ENCODE results near the gene NTSR1. TPM values are rescaled to one million over a fixed set of nuclear protein-coding genes. Genes with fewer than 3 reads are reported as not detected.

NTSR1 gene
- polyA plus RNA-seq, 1 donor from 2014 or later, result 0.05 TPM

DNA sequence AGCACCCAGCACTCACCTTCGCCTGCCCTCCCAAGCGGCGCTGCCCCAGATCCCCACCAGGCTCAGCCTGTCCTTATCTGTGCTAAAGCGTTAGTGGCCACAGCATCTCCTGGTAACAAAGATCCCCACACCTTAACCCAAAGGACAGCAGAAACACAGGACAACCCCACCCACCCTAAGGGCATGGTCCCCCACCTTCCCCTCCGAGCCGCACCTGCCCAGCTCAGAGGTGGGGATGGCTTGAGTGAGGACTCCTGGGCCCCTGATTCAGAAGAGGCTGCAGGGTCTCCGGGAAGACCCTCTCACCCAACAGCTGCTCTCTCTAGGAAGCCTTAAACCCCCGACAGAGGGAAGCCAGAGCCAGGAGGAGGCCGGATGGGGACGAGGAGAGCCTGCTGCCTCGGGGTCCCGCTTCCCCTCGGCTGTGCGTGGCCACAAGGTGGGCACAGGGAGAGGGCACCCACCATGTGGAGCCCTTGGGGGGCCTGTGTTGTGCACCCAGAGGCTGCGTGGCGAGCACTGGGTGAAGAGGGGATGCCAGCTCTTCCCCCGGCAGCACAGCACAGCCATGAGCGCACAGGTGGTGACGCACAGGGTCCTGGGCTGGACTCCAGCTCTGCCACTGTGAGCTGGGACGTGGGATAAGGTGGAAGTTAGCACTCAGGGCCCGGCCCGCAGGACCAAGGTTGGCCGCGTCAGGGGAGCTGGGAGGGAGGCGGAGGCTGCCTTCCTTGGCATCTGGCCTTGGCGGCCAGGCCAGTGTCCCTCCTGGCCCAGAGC lies 55.7 kb downstream of the NTSR1 start:
- Histone ChIP-seq H3F3A (ENCODE audit: insufficient read depth, low read length, poor library complexity, severe bottlenecking) (no peaks in the 10 kb centered on the region), H3K9me2 (ENCODE audit: insufficient read depth, low read length) (no peaks in the 10 kb centered on the region), H3K4me2 (ENCODE audit: low read length) (no peak overlapping the region), H3K36me3 (ENCODE audit: insufficient read depth, low read length) (no peaks in the 10 kb centered on the region), H3K4me3 (ENCODE audit: low read length) (no peak overlapping the region), H3K9me3 (ENCODE audit: low read length) (no peaks in the 10 kb centered on the region), H3K9ac (ENCODE audit: low read length) (no peak overlapping the region), H3K79me2 (replicated peaks; ENCODE audit: insufficient read depth, low read length) (no peaks in the 10 kb centered on the region), H4K20me1 (ENCODE audit: insufficient read depth) (no peaks in the 10 kb centered on the region), H3K27ac (ENCODE audit: low read length) (no peak overlapping the region), H2AFZ (ENCODE audit: low read depth, low read length) (no peak overlapping the region), H3K27me3 (ENCODE audit: insufficient read depth, low read depth, low read length) (no peaks in the 10 kb centered on the region)
- TF ChIP-seq CTCF (IDR thresholded peaks at IDR 0.05; ENCODE audit: poor library complexity, severe bottlenecking), result no peak
- no peak for TF ChIP-seq EZH2 (IDR thresholded peaks at IDR 0.05; ENCODE audit: borderline replicate concordance, insufficient read depth, low read length, poor library complexity, severe bottlenecking)
- no peak for TF ChIP-seq TAF1 (IDR thresholded peaks at IDR 0.05; ENCODE audit: low read depth)
- no peak for TF ChIP-seq EP300 (conservative IDR thresholded peaks at IDR 0.05; ENCODE audit: poor library complexity, severe bottlenecking)

DNA sequence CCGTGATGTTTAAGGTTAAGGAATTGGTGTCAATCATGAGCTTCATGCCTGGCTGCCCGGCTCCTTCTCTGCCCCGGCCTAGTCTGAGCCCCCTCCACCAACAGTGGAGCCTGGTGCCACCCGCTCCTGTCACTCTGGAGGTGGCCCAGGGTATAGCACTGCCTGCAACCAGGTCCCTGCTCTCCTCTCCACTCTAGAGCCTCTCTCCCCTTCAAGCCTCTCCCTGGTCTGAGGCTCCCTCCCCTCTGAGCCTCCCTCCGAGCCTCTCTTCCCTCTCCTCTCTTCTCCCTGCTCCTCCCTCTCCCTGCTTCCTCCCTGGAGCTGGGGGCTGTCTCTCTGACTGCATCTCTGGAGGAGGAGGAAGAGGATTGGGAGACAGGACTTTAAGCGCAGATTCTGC lies 56.4 kb downstream of the NTSR1 start:
- no peak overlapping the region for H3K9ac ChIP-seq (ENCODE audit: low read length)
- no peaks in the 10 kb centered on the region for H3F3A ChIP-seq (ENCODE audit: insufficient read depth, low read length, poor library complexity, severe bottlenecking)
- no peak for TF ChIP-seq TAF1 (IDR thresholded peaks at IDR 0.05; ENCODE audit: low read depth)
- TF ChIP-seq SMC3 (conservative IDR thresholded peaks at IDR 0.05; ENCODE audit: poor library complexity), result no peak
- peak; percentile 14 for TF ChIP-seq CTCF (IDR thresholded peaks at IDR 0.05; ENCODE audit: poor library complexity, severe bottlenecking)
- TF ChIP-seq EP300 (conservative IDR thresholded peaks at IDR 0.05; ENCODE audit: poor library complexity, severe bottlenecking), result no peak
- no peak for TF ChIP-seq EZH2 (IDR thresholded peaks at IDR 0.05; ENCODE audit: borderline replicate concordance, insufficient read depth, low read length, poor library complexity, severe bottlenecking)
- TF ChIP-seq MXI1 (conservative IDR thresholded peaks at IDR 0.05; ENCODE audit: poor library complexity, severe bottlenecking), result no peak
- no peak for TF ChIP-seq REST (IDR thresholded peaks at IDR 0.05; ENCODE audit: borderline replicate concordance)
- H4K20me1 ChIP-seq (ENCODE audit: insufficient read depth), result no peaks in the 10 kb centered on the region
- no peak overlapping the region for H3K4me2 ChIP-seq (ENCODE audit: low read length)
- H3K9me3 ChIP-seq (ENCODE audit: low read length), result no peaks in the 10 kb centered on the region
- H2AFZ ChIP-seq (ENCODE audit: low read depth, low read length), result no peak overlapping the region
- no peaks in the 10 kb centered on the region for H3K27me3 ChIP-seq (ENCODE audit: insufficient read depth, low read depth, low read length)
- H3K36me3 ChIP-seq (ENCODE audit: insufficient read depth, low read length), result no peaks in the 10 kb centered on the region
- H3K27ac ChIP-seq (ENCODE audit: low read length), result no peak overlapping the region
- no peak overlapping the region for H3K4me3 ChIP-seq (ENCODE audit: low read length)
- H3K79me2 ChIP-seq (replicated peaks; ENCODE audit: insufficient read depth, low read length), result no peaks in the 10 kb centered on the region
- H3K9me2 ChIP-seq (ENCODE audit: insufficient read depth, low read length), result no peaks in the 10 kb centered on the region

Measured in neural cell (in vitro differentiated cells).